Measurements from ENCODE around the gene SLC39A1. TPM values are rescaled to one million over a fixed set of nuclear protein-coding genes. Genes with fewer than 3 reads are reported as not detected.

SLC39A1 gene
- total and polyA plus RNA-seq, 9 of the 15 experiments (the other 6 are each of a cell fraction or from before 2014, with no cell fraction given): 9.9 to 81.1 (median 62.7) TPM

GRCh38 chr1:153922972-153923925 is 40.1 kb downstream of the SLC39A1 start, which contains the start of gene GATAD2B (continued):
- TF ChIP-seq, protein P1, sequence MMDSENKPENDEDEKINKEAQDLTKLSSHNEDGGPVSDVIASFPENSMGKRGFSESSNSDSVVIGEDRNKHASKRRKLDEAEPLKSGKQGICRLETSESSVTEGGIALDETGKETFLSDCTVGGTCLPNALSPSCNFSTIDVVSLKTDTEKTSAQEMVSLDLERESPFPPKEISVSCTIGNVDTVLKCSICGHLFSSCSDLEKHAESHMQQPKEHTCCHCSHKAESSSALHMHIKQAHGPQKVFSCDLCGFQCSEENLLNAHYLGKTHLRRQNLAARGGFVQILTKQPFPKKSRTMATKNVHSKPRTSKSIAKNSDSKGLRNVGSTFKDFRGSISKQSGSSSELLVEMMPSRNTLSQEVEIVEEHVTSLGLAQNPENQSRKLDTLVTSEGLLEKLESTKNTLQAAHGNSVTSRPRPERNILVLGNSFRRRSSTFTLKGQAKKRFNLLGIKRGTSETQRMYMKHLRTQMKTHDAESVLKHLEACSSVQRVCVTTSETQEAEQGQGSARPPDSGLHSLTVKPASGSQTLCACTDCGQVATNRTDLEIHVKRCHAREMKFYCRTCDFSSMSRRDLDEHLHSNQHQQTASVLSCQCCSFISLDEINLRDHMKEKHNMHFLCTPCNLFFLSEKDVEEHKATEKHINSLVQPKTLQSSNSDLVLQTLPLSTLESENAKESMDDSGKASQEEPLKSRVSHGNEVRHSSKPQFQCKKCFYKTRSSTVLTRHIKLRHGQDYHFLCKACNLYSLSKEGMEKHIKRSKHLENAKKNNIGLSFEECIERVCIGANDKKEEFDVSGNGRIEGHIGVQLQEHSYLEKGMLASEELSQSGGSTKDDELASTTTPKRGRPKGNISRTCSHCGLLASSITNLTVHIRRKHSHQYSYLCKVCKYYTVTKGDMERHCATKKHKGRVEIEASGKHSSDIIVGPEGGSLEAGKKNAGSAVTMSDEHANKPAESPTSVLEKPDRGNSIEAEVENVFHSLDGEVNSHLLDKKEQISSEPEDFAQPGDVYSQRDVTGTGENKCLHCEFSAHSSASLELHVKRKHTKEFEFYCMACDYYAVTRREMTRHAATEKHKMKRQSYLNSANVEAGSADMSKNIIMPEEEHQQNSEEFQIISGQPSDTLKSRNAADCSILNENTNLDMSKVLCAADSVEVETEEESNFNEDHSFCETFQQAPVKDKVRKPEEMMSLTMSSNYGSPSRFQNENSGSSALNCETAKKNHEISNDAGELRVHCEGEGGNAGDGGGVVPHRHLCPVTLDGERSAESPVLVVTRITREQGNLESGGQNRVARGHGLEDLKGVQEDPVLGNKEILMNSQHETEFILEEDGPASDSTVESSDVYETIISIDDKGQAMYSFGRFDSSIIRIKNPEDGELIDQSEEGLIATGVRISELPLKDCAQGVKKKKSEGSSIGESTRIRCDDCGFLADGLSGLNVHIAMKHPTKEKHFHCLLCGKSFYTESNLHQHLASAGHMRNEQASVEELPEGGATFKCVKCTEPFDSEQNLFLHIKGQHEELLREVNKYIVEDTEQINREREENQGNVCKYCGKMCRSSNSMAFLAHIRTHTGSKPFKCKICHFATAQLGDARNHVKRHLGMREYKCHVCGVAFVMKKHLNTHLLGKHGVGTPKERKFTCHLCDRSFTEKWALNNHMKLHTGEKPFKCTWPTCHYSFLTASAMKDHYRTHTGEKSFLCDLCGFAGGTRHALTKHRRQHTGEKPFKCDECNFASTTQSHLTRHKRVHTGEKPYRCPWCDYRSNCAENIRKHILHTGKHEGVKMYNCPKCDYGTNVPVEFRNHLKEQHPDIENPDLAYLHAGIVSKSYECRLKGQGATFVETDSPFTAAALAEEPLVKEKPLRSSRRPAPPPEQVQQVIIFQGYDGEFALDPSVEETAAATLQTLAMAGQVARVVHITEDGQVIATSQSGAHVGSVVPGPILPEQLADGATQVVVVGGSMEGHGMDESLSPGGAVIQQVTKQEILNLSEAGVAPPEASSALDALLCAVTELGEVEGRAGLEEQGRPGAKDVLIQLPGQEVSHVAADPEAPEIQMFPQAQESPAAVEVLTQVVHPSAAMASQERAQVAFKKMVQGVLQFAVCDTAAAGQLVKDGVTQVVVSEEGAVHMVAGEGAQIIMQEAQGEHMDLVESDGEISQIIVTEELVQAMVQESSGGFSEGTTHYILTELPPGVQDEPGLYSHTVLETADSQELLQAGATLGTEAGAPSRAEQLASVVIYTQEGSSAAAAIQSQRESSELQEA (IDR thresholded peaks at IDR 0.05; ENCODE audit: low read depth): peak; percentile 92
- TF ChIP-seq EGR1 (conservative IDR thresholded peaks at IDR 0.05) (peak; percentile 94), ZKSCAN3 (CRISPR knock-in tag; IDR thresholded peaks at IDR 0.05) (no peak), ZBTB17 (CRISPR knock-in tag; IDR thresholded peaks at IDR 0.05) (no peak), PHB (CRISPR knock-in tag; IDR thresholded peaks at IDR 0.05) (no peak), KLF16 (IDR thresholded peaks at IDR 0.05) (peak; percentile 44; the same call in 1 of the 2 replicates), KDM5B (IDR thresholded peaks at IDR 0.05; ENCODE audit: insufficient replicate concordance, low read depth, low read length) (peak; percentile 4), ZNF561 (CRISPR knock-in tag; conservative IDR thresholded peaks at IDR 0.05) (no peak), MEF2D (tag; conservative IDR thresholded peaks at IDR 0.05; ENCODE audit: low read depth) (no peak), KDM4B (IDR thresholded peaks at IDR 0.05; ENCODE audit: borderline replicate concordance in 2 of 2, low read depth in 1 of 2) (peak in 1 of 2 experiments; percentile 83; a peak in 1 of 4 replicates), ZNF121 (CRISPR knock-in tag; conservative IDR thresholded peaks at IDR 0.05) (no peak), ZNF707 (CRISPR knock-in tag; conservative IDR thresholded peaks at IDR 0.05) (no peak), GMEB1 (CRISPR knock-in tag; IDR thresholded peaks at IDR 0.05) (no peak), TAL1 (IDR thresholded peaks at IDR 0.05) (no peak), TRIM28 (IDR thresholded peaks at IDR 0.05) (0 out of 2 replicates have a peak, but pooled peaks have one; percentile 32), SRSF9 (IDR thresholded peaks at IDR 0.05; ENCODE audit: borderline replicate concordance, low read depth, low read length) (no peak), HDAC3 (IDR thresholded peaks at IDR 0.05; ENCODE audit: borderline replicate concordance, partially characterized antibody) (no peak), MECOM (CRISPR knock-in tag; IDR thresholded peaks at IDR 0.05) (no peak), RNF2 (IDR thresholded peaks at IDR 0.05) (no peak; the same call in 1 of the 2 replicates)
